Left lung (tissue), 10 donors: ENCODE data around the gene MAN1C1. TPM values are rescaled to one million over a fixed set of nuclear protein-coding genes. Genes with fewer than 3 reads are reported as not detected.

Experiments used
- ATAC-seq: fragments of 200-7000 bp; cut with Tn5 transposase; one replicate; pipeline ENCODE4 v1.9.1; 2020; ENCODE audit warnings: moderate library complexity
- DNase-seq, 4 donors: peaks; one replicate each; pipeline ENCODE4 v3.0.0-alpha.2; 2013 to 2020
- H3K27ac ChIP-seq, 2 donors: fragments of 200-600 bp; sonication (generic) in 1 of 2; one replicate each; pipeline versions ENCODE4 v1.5.0 to v1.8.0; 2020 to 2021
- H3K27me3 ChIP-seq, 2 donors: fragments of 200-600 bp; sonication (generic) in 1 of 2; one replicate each; pipeline versions ENCODE4 v1.5.0 to v1.8.0; 2020 to 2021
- H3K36me3 ChIP-seq, 2 donors: fragments of 200-600 bp; sonication (generic) in 1 of 2; one replicate each; pipeline versions ENCODE4 v1.5.0 to v1.8.0; 2020 to 2021
- H3K4me1 ChIP-seq, 2 donors: fragments of 200-600 bp; one replicate each; pipeline ENCODE4 v1.8.0; 2021
- H3K4me3 ChIP-seq, 2 donors: fragments of 200-600 bp; sonication (generic) in 1 of 2; one replicate each; pipeline versions ENCODE4 v1.5.0 to v1.8.0; 2020 to 2021; ENCODE audit warnings: mild to moderate bottlenecking in 1 of 2
- H3K9me3 ChIP-seq, 2 donors: fragments of 200-600 bp; sonication (generic) in 1 of 2; one replicate each; pipeline versions ENCODE4 v1.5.0 to v1.8.0; 2020 to 2021
- CTCF ChIP-seq, 2 donors: fragments of 200-600 bp; sonication (generic) in 1 of 2; IDR thresholded peaks; one replicate each; pipeline versions ENCODE4 v1.5.0 to v1.8.0; 2021; ENCODE audit warnings: antibody characterized with exemption in 2 of 2
- intact Hi-C, 2 donors: fragments of 100-400 bp; cut with DNase I; formaldehyde crosslinking; loops; one replicate each; pipeline versions ENCODE4 v1.11.2 to v1.14.2; 2022
- polyA plus RNA-seq, 6 donors: library from polyadenylated mRNA; unstranded; fragments of 120-200 nt; gene quantifications; one replicate each; pipeline ENCODE4 v1.2.1, GENCODE V29; 2013; ENCODE audit not compliant: insufficient read length in 6 of 6
- total RNA-seq, 2 donors: library from RNA; stranded (reverse); fragmentation: NEBNext Ultra II Directional; extraction: Animal tissue kit (Norgen Biotek cat#: 25700); gene quantifications; one replicate each; pipeline ENCODE4 v1.2.1, GENCODE V29; 2021
- donor health status: DM: no; HTN: yes; CAD: no.
- donor health status: DM: no; HTN: no; CAD: no.

Gene MAN1C1
- total and polyA plus RNA-seq, 8 donors, result 14.9 to 20.3 (median 16.1) TPM

- Histone ChIP-seq H3K9me3 (no peaks in the 10 kb centered on the region), H3K4me1 (peaks cover 12 to 20% of the 10 kb centered on the region in 2 donors), H3K4me3 (no peak overlapping the region), H3K27ac (no peak overlapping the region), H3K27me3 (no peaks in the 10 kb centered on the region), H3K36me3 (no peaks in the 10 kb centered on the region)
- intact Hi-C loops, result loop anchor here in 1 of 2 donors (10.0 kb wide), 1 partner anchor 128 kb away; the partner anchor contains the start of gene MAN1C1
- ATAC-seq (no peak), DNase-seq (no peak)
- TF ChIP-seq CTCF (IDR thresholded peaks at IDR 0.05), result no peak
Measured at GRCh38 chr1:25742316-25742715, 125.7 kb downstream of the MAN1C1 start.

- Histone ChIP-seq H3K36me3 (no peaks in the 10 kb centered on the region), H3K4me1 (peaks cover 12 to 20% of the 10 kb centered on the region in 2 donors), H3K4me3 (no peak overlapping the region), H3K9me3 (no peaks in the 10 kb centered on the region), H3K27me3 (no peaks in the 10 kb centered on the region), H3K27ac (peak overlapping the region; percentile 15 to 87)
- DNase-seq (peak in 3 of 4 donors; percentile 45 to 84 (median 72)), ATAC-seq (peak; percentile 72)
- intact Hi-C loops, result loop anchor here in 1 of 2 donors (10.0 kb wide), 1 partner anchor 129 kb away; the partner anchor contains the start of gene MAN1C1
- TF ChIP-seq CTCF (IDR thresholded peaks at IDR 0.05), result no peak
Measured at GRCh38 chr1:25743164-25744139, 126.9 kb downstream of the MAN1C1 start.

- Histone ChIP-seq H3K9me3 (no peaks in the 10 kb centered on the region), H3K27ac (peak overlapping the region; percentile 15 to 87), H3K4me1 (peaks cover 12 to 20% of the 10 kb centered on the region in 2 donors), H3K27me3 (no peaks in the 10 kb centered on the region), H3K36me3 (no peaks in the 10 kb centered on the region), H3K4me3 (no peak overlapping the region)
- intact Hi-C loops, result loop anchor here in 1 of 2 donors (10.0 kb wide), 1 partner anchor 129 kb away; the partner anchor contains the start of gene MAN1C1
- peak in 3 of 4 donors; percentile 32 to 73 (median 61) for DNase-seq
- TF ChIP-seq CTCF (IDR thresholded peaks at IDR 0.05), result peak in 1 of 2 donors; percentile 24
- ATAC-seq, result peak; percentile 91
Measured at GRCh38 chr1:25744140-25744581, 127.6 kb downstream of the MAN1C1 start.

GRCh38 chr1:25744636-25745425 lies 128.2 kb downstream of the MAN1C1 start:
- ATAC-seq, result peak; percentile 29

More at GRCh38 chr1:25744636-25745425, 128.2 kb downstream of the MAN1C1 start:
- Histone ChIP-seq H3K27me3 (no peaks in the 10 kb centered on the region), H3K27ac (peak overlapping the region in 1 of 2 donors; percentile 87), H3K4me1 (peaks cover 12 to 20% of the 10 kb centered on the region in 2 donors), H3K4me3 (no peak overlapping the region), H3K9me3 (no peaks in the 10 kb centered on the region), H3K36me3 (no peaks in the 10 kb centered on the region)
- intact Hi-C loops, result loop anchor here in 1 of 2 donors (10.0 kb wide), 1 partner anchor 130 kb away; the partner anchor contains the start of gene MAN1C1
- TF ChIP-seq CTCF (IDR thresholded peaks at IDR 0.05), result no peak
- no peak for DNase-seq
